Tibial nerve (tissue), 3 donors: ENCODE results near the gene MET.

Source experiments
- POLR2A ChIP-seq, 2 donors: fragments of 450-650 bp; IDR thresholded peaks; one replicate each; pipeline ENCODE4 v1.6.1; 2017; ENCODE audit warnings: antibody characterized with exemption in 2 of 2, mild to moderate bottlenecking in 2 of 2, moderate library complexity in 2 of 2
- TF ChIP-seq, protein P1 (sequence below), 5 experiments: fragments of 200-600 bp in 3 of 5; fragments of 450-650 bp in 2 of 5; sonication (generic) in 3 of 5; IDR thresholded peaks; one replicate each; pipeline ENCODE4 v1.5.1; 2016 to 2019; ENCODE audit warnings: antibody characterized with exemption in 5 of 5, mild to moderate bottlenecking in 3 of 5, moderate library complexity in 2 of 5

- TF ChIP-seq, protein P1, sequence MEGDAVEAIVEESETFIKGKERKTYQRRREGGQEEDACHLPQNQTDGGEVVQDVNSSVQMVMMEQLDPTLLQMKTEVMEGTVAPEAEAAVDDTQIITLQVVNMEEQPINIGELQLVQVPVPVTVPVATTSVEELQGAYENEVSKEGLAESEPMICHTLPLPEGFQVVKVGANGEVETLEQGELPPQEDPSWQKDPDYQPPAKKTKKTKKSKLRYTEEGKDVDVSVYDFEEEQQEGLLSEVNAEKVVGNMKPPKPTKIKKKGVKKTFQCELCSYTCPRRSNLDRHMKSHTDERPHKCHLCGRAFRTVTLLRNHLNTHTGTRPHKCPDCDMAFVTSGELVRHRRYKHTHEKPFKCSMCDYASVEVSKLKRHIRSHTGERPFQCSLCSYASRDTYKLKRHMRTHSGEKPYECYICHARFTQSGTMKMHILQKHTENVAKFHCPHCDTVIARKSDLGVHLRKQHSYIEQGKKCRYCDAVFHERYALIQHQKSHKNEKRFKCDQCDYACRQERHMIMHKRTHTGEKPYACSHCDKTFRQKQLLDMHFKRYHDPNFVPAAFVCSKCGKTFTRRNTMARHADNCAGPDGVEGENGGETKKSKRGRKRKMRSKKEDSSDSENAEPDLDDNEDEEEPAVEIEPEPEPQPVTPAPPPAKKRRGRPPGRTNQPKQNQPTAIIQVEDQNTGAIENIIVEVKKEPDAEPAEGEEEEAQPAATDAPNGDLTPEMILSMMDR (IDR thresholded peaks at IDR 0.05): no peak
- no peak for TF ChIP-seq POLR2A (IDR thresholded peaks at IDR 0.05)
Measured at GRCh38 chr7:116710764-116711452, 38.9 kb downstream of the MET start.
